GM19467 (cell line): ENCODE measurements around the gene CDKAL1.

Experiments used
- ATAC-seq: cut with Tn5 transposase; IDR thresholded peaks from one replicate; pipeline ENCODE4 v1.9.1; 2021; ENCODE audit warnings: mild to moderate bottlenecking, moderate library complexity; ENCODE audit not compliant: unreplicated experiment

Gene CDKAL1

GRCh38 chr6:20789162-20789561 lies 254.9 kb downstream of the CDKAL1 start:
- no peak for ATAC-seq

GRCh38 chr6:20790032-20790791 lies 256.0 kb downstream of the CDKAL1 start:
- ATAC-seq = no peak

- no peak for ATAC-seq
Measured at GRCh38 chr6:20791074-20791473, 256.8 kb downstream of the CDKAL1 start.

- no peak for ATAC-seq
Measured at GRCh38 chr6:20791944-20792343, 257.7 kb downstream of the CDKAL1 start.

GRCh38 chr6:20793174-20793573 lies 258.9 kb downstream of the CDKAL1 start:
- ATAC-seq = no peak

GRCh38 chr6:20797597-20797996 lies 263.3 kb downstream of the CDKAL1 start:
- no peak for ATAC-seq

GRCh38 chr6:20800229-20800628 lies 266.0 kb downstream of the CDKAL1 start:
- no peak for ATAC-seq

- ATAC-seq = no peak
Measured at GRCh38 chr6:20800653-20801052, 266.4 kb downstream of the CDKAL1 start.

GRCh38 chr6:20801595-20801994 lies 267.3 kb downstream of the CDKAL1 start:
- ATAC-seq = no peak

GRCh38 chr6:20802596-20802995 lies 268.3 kb downstream of the CDKAL1 start:
- ATAC-seq = no peak

GRCh38 chr6:20805021-20805420 lies 270.8 kb downstream of the CDKAL1 start:
- no peak for ATAC-seq

GRCh38 chr6:20806669-20807068 lies 272.4 kb downstream of the CDKAL1 start:
- ATAC-seq = no peak

- no peak for ATAC-seq
Measured at GRCh38 chr6:20808439-20808838, 274.2 kb downstream of the CDKAL1 start.

GRCh38 chr6:20808924-20809323 lies 274.7 kb downstream of the CDKAL1 start:
- no peak for ATAC-seq

GRCh38 chr6:20810727-20811108 lies 276.5 kb downstream of the CDKAL1 start:
- ATAC-seq = no peak

- ATAC-seq = no peak
Measured at GRCh38 chr6:20811109-20811761, 277.0 kb downstream of the CDKAL1 start.

- no peak for ATAC-seq
Measured at GRCh38 chr6:20812776-20813175, 278.5 kb downstream of the CDKAL1 start.

GRCh38 chr6:20814494-20814893 lies 280.2 kb downstream of the CDKAL1 start:
- no peak for ATAC-seq

GRCh38 chr6:20816126-20816525 lies 281.9 kb downstream of the CDKAL1 start:
- no peak for ATAC-seq

GRCh38 chr6:20817806-20818320 lies 283.6 kb downstream of the CDKAL1 start:
- ATAC-seq = no peak

- no peak for ATAC-seq
Measured at GRCh38 chr6:20819774-20820400, 285.6 kb downstream of the CDKAL1 start.

- no peak for ATAC-seq
Measured at GRCh38 chr6:20826378-20826777, 292.1 kb downstream of the CDKAL1 start.
